Measurements from ENCODE around the gene ADAMTS2.

Gene ADAMTS2

GRCh38 chr5:179149278-179149677, 196.0 kb downstream of the ADAMTS2 start:
- no peak for DNase-seq (ENCODE audit: extremely low read depth, low read depth)
- H3K4me3 ChIP-seq (replicated peaks; ENCODE audit: low read depth, low read length) = no peak overlapping the region
- no peak for TF ChIP-seq CTCF (IDR thresholded peaks at IDR 0.05; ENCODE audit: low read depth, low read length, missing control alignments)

GRCh38 chr5:179148703-179149170, 196.5 kb downstream of the ADAMTS2 start:
- DNase-seq (ENCODE audit: extremely low read depth, low read depth) = no peak
- TF ChIP-seq CTCF (IDR thresholded peaks at IDR 0.05; ENCODE audit: low read depth, low read length, missing control alignments) = no peak
- H3K4me3 ChIP-seq (replicated peaks; ENCODE audit: low read depth, low read length) = no peak overlapping the region

- H3K4me3 ChIP-seq (replicated peaks; ENCODE audit: low read depth, low read length) = no peak overlapping the region
- no peak for DNase-seq (ENCODE audit: extremely low read depth, low read depth)
- no peak for TF ChIP-seq CTCF (IDR thresholded peaks at IDR 0.05; ENCODE audit: low read depth, low read length, missing control alignments)
Measured at GRCh38 chr5:179147991-179148702, 197.1 kb downstream of the ADAMTS2 start.

- DNase-seq (ENCODE audit: extremely low read depth, low read depth) = no peak
- no peak for TF ChIP-seq CTCF (IDR thresholded peaks at IDR 0.05; ENCODE audit: low read depth, low read length, missing control alignments)
- no peak overlapping the region for H3K4me3 ChIP-seq (replicated peaks; ENCODE audit: low read depth, low read length)
Measured at GRCh38 chr5:179146277-179146676, 199.0 kb downstream of the ADAMTS2 start.

GRCh38 chr5:179143446-179143845, 201.8 kb downstream of the ADAMTS2 start:
- no peak for DNase-seq (ENCODE audit: extremely low read depth, low read depth)
- peak; percentile 28 for TF ChIP-seq CTCF (IDR thresholded peaks at IDR 0.05; ENCODE audit: low read depth, low read length, missing control alignments)

GRCh38 chr5:179142434-179143198, 202.6 kb downstream of the ADAMTS2 start:
- no peak for TF ChIP-seq CTCF (IDR thresholded peaks at IDR 0.05; ENCODE audit: low read depth, low read length, missing control alignments)
- DNase-seq (ENCODE audit: extremely low read depth, low read depth) = peak; percentile 27
- H3K4me3 ChIP-seq (replicated peaks; ENCODE audit: low read depth, low read length) = no peak overlapping the region

More at GRCh38 chr5:179143446-179143845, 201.8 kb downstream of the ADAMTS2 start:
- H3K4me3 ChIP-seq (replicated peaks; ENCODE audit: low read depth, low read length) = no peak overlapping the region
